ENCODE measurements around the gene ZNF747. TPM values are rescaled to one million over a fixed set of nuclear protein-coding genes. Genes with fewer than 3 reads are reported as not detected.
"Not testable (repeated sequence)": the region's sequence is repeated elsewhere in the genome, so short reads cannot be mapped to it uniquely, and the experiment has no call there.

ZNF747 gene
- total RNA-seq, 1 donor from 2014 or later: 15.2 TPM

DNA sequence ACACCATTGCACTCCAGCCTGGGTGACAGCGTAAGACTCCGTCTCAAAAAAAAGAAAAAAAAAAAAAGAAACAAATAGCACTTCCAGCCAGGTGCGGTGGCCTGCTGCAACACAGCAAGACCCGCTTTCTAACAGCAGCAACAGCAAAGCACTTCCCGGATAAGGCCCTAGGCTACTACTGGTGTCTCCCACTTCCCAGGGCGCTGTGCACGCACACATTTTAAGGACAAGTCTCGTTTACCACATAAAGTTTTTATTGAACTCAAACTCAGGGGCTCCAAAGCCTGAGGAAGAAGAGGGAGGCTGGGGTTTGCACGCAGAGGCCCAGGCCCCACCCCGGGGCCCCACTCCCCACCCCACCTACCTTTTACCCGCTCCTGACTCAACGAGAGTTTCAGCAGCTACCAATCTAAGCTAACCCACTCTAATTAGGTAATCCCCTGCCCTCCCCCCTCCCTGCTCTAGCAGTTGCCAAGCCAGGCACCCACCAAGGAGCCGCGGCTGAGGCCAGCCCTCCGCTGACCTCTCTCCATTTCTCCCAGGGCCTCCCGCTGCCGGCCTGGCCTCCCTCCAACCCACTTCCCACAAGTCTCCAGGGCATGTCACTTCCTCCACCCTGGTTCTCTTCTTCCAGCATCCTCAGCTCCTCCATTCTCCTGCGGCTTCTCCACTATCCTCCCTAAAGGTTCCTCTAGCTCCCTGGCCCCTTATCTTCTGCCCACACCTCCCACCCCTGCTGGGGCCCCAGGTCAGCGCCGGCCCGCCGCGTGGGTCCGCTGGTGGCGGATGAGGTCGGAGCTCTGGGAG lies 10.7 kb downstream of the ZNF747 start:
- Mint-ChIP-seq H3K27ac (no peak overlapping the region), H3K36me3 (peaks cover 3% of the 10 kb centered on the region), H3K9me3 (no peaks in the 10 kb centered on the region), H3K4me1 (peaks cover 20% of the 10 kb centered on the region), H3K4me3 (peak overlapping the region; percentile 17), H3K27me3 (ENCODE audit: low read depth) (no peaks in the 10 kb centered on the region)
- TF ChIP-seq, protein P1, sequence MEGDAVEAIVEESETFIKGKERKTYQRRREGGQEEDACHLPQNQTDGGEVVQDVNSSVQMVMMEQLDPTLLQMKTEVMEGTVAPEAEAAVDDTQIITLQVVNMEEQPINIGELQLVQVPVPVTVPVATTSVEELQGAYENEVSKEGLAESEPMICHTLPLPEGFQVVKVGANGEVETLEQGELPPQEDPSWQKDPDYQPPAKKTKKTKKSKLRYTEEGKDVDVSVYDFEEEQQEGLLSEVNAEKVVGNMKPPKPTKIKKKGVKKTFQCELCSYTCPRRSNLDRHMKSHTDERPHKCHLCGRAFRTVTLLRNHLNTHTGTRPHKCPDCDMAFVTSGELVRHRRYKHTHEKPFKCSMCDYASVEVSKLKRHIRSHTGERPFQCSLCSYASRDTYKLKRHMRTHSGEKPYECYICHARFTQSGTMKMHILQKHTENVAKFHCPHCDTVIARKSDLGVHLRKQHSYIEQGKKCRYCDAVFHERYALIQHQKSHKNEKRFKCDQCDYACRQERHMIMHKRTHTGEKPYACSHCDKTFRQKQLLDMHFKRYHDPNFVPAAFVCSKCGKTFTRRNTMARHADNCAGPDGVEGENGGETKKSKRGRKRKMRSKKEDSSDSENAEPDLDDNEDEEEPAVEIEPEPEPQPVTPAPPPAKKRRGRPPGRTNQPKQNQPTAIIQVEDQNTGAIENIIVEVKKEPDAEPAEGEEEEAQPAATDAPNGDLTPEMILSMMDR (IDR thresholded peaks at IDR 0.05; ENCODE audit: unreplicated experiment): no peak
- no peak for DNase-seq (ENCODE audit: low spot score in 2 of 2, unreplicated experiment in 2 of 2)

DNA sequence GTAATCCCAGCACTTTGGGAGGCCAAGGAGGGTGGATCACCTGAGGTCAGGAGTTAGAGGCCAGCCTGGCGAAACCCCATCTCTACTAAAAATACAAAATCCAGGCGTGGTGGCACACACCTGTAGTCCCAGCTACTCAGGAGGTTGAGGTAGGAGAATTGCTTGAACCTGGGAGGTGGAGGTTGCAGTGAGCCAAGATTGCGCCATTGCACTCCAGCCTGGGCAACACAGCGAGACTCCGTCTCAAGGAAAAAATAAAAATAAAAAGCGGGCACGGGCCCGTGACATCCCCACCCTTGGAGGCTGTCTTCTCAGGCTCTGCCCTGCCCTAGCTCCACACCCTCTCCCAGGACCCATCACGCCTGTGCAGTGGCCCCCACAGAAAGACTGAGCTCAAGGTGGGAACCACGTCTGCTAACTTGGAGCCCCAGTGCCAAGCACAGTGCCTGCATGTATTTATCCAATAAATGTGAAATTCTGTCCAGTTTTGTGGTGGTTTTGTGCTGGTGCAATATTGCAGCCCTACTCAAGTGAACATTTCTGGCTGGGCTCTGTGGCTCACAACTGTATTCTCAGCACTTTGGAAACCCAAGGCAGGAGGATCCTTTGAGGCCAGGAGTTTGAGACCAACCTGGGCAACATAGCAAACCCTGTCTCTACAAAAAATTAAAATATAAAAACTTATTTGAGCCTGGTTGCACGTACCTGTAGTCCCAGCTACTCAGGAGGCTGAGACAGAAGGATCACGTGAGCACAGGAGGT lies 11.8 kb downstream of the ZNF747 start:
- H3K27me3 Mint-ChIP-seq (ENCODE audit: low read depth); H3K9me3 Mint-ChIP-seq; H3K27ac Mint-ChIP-seq; H3K36me3 Mint-ChIP-seq; H3K4me3 Mint-ChIP-seq; H3K4me1 Mint-ChIP-seq; DNase-seq (ENCODE audit: low spot score in 2 of 2, unreplicated experiment in 2 of 2): not testable (repeated sequence)

DNA sequence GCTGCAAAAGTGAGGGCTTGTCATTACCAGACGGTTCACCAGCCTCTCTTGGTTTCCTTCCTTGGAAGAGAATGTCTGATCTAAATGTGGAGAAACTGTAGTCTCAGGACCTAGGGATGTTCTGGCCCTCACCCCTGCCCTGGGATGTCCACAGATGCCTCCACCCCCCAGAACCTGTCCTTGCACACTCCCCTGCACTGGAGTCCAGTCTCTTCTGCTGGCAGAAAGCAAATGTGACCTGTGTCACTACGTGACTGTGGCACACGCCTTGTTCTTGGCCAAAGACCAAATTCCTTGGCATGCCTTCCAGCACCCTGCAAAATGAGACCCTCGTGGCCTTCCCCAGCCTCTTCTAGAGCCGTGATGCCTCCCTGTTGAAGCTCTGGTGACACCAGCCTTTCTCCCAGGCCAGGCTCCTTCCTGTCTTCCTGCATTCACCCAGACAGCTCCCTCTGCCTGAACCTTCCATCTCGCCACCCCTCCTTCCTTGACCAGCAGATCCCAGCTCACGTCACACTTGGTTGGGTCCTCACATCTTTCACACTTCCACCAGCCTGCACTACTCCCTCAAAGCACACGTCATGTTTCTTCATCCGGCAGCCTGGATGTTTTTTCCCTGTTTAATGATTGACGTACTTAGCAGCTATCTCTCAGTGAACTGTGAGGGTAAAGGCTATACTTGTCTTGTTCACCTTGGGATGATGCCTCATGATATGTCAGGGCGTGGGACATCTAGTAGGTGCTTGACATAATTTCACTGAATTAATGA lies 12.6 kb downstream of the ZNF747 start:
- Mint-ChIP-seq H3K36me3 (peaks cover 3% of the 10 kb centered on the region), H3K27me3 (ENCODE audit: low read depth) (peaks cover 7% of the 10 kb centered on the region), H3K4me1 (peaks cover 3% of the 10 kb centered on the region), H3K4me3 (no peak overlapping the region), H3K27ac (no peak overlapping the region), H3K9me3 (no peaks in the 10 kb centered on the region)
- TF ChIP-seq, protein P1 (IDR thresholded peaks at IDR 0.05; ENCODE audit: unreplicated experiment): no peak
- no peak for DNase-seq (ENCODE audit: low spot score in 2 of 2, unreplicated experiment in 2 of 2)

DNA sequence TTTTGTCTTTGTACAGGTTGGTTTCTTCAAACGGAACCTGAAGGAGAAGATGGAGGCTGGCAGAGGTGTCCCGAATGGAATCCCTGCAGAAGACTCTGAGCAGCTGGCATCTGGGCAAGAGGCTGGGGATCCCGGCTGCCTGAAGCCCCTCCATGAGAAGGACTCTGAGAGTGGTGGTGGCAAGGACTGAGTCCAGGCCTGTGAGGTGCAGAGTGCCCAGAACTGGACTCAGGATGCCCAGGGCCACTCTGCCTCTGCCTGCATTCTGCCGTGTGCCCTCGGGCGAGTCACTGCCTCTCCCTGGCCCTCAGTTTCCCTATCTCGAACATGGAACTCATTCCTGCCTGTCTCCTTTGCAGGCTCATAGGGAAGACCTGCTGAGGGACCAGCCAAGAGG lies 13.2 kb downstream of the ZNF747 start:
- Mint-ChIP-seq H3K36me3 (peaks cover 3% of the 10 kb centered on the region), H3K4me1 (peaks cover 3% of the 10 kb centered on the region), H3K27me3 (ENCODE audit: low read depth) (peaks cover 7% of the 10 kb centered on the region), H3K4me3 (no peak overlapping the region), H3K9me3 (no peaks in the 10 kb centered on the region), H3K27ac (no peak overlapping the region)
- TF ChIP-seq, protein P1 (IDR thresholded peaks at IDR 0.05; ENCODE audit: unreplicated experiment): no peak
- DNase-seq (ENCODE audit: low spot score in 2 of 2, unreplicated experiment in 2 of 2): no peak

DNA sequence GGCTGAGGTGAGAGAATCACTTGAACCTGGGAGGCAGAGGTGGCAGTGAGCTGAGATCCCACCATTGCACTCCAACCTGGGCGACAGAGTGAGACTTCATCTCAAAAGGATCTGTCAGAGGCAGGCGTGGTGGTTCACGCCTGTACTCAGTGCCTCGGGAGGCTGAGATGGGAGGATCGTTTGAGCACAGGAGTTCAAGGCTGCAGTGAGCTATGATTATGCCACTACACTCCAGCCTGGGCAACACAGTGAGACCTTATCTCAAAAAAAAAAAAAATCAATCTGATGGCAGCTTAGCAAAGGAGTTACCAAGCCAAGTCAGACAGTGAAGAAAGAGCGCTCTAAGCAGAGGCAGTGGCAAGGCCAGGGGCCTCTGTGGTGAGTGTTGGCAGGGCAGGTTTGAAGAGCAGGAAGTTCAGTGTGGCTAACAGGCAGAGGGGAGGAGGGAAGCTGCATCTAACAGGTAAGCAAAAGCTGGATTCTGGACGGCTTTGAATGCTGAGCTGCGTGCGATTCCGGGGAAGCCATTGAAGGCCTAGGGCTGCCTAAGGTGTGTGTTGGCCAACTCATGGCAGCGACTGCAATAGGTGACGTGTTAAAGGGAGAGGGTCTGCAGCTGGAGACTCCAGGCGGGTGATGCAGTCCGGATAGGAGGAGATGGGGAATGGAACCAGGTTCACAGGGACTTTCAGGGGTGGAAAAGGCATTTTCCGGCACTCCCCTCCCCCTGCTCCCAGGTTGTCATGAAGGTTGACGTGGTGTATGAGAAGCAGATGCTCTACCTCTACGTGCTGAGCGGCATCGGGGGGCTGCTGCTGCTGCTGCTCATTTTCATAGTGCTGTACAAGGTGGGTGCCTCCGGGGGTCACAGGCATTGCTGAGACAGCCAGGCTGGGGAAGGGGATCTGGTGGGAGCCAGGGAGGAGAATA lies 15.3 kb downstream of the ZNF747 start:
- Mint-ChIP-seq H3K4me3 (no peak overlapping the region), H3K4me1 (no peaks in the 10 kb centered on the region), H3K9me3 (no peaks in the 10 kb centered on the region), H3K36me3 (no peaks in the 10 kb centered on the region), H3K27me3 (ENCODE audit: low read depth) (peaks cover 7% of the 10 kb centered on the region), H3K27ac (no peak overlapping the region)
- DNase-seq (ENCODE audit: low spot score in 2 of 2, unreplicated experiment in 2 of 2): no peak
- TF ChIP-seq, protein P1 (IDR thresholded peaks at IDR 0.05; ENCODE audit: unreplicated experiment): no peak

All from mesothelial cell of epicardium (in vitro differentiated cells).